ENCODE results near the gene BCL2L15.

GRCh38 chr1:113870778-113871177 is 16.6 kb downstream of the BCL2L15 start:
- TF ChIP-seq EP300 (IDR thresholded peaks at IDR 0.05) (no peak), CTCF (IDR thresholded peaks at IDR 0.05) (no peak), POLR2AphosphoS5 (IDR thresholded peaks at IDR 0.05) (no peak), POLR2A (IDR thresholded peaks at IDR 0.05) (no peak)
